ENCODE results near the gene SH3GL3.

Gene SH3GL3

DNA sequence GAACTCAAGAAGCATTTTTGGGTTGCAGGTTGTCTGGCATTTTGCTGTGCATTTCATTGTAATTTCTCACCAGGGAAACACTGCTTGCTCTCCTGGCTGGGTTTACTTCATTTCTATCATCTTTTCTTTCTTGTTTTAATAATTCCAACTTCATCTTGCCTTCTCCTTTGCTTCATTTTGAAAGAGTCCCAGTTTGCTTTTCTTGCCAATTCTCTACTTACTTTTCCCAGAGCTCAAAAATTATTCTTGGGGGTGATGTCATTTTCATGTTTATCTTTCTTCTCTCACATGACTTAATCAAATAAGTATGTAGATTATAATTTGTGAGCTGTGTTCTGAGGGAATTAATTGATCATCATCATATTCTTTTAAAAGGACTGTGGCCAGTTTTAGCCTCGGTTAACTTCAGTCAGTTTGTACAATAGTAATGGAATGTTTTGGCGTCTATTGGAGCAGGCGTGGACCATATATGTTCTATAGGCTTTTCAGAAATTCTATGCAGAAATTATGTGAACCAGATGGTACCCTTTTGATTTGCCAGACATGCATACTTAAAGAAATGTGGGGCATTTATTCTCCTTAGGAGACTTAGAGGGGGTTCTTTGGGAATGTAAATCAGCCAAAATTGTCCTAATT is 30.1 kb downstream of the SH3GL3 start:
- no peak for TF ChIP-seq ZC3H10 (CRISPR knock-in tag; IDR thresholded peaks at IDR 0.05)
- no peak for TF ChIP-seq ESRRG (CRISPR knock-in tag; IDR thresholded peaks at IDR 0.05)
- no peak for TF ChIP-seq TCF4 (CRISPR knock-in tag; IDR thresholded peaks at IDR 0.05; ENCODE audit: borderline replicate concordance)
- no peak for TF ChIP-seq ZNF565 (CRISPR knock-in tag; conservative IDR thresholded peaks at IDR 0.05; ENCODE audit: low read depth)
- TF ChIP-seq, protein P1, sequence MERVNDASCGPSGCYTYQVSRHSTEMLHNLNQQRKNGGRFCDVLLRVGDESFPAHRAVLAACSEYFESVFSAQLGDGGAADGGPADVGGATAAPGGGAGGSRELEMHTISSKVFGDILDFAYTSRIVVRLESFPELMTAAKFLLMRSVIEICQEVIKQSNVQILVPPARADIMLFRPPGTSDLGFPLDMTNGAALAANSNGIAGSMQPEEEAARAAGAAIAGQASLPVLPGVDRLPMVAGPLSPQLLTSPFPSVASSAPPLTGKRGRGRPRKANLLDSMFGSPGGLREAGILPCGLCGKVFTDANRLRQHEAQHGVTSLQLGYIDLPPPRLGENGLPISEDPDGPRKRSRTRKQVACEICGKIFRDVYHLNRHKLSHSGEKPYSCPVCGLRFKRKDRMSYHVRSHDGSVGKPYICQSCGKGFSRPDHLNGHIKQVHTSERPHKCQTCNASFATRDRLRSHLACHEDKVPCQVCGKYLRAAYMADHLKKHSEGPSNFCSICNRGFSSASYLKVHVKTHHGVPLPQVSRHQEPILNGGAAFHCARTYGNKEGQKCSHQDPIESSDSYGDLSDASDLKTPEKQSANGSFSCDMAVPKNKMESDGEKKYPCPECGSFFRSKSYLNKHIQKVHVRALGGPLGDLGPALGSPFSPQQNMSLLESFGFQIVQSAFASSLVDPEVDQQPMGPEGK (CRISPR knock-in tag; IDR thresholded peaks at IDR 0.05; ENCODE audit: borderline replicate concordance), result no peak
- TF ChIP-seq ISL1 (CRISPR knock-in tag; IDR thresholded peaks at IDR 0.05), result no peak
- TF ChIP-seq, protein P2, sequence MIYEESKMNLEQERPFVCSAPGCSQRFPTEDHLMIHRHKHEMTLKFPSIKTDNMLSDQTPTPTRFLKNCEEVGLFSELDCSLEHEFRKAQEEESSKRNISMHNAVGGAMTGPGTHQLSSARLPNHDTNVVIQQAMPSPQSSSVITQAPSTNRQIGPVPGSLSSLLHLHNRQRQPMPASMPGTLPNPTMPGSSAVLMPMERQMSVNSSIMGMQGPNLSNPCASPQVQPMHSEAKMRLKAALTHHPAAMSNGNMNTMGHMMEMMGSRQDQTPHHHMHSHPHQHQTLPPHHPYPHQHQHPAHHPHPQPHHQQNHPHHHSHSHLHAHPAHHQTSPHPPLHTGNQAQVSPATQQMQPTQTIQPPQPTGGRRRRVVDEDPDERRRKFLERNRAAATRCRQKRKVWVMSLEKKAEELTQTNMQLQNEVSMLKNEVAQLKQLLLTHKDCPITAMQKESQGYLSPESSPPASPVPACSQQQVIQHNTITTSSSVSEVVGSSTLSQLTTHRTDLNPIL (CRISPR knock-in tag; IDR thresholded peaks at IDR 0.05; ENCODE audit: low read depth), result no peak
- no peak for TF ChIP-seq ZFP3 (CRISPR knock-in tag; IDR thresholded peaks at IDR 0.05)
- TF ChIP-seq OSR1 (CRISPR knock-in tag; IDR thresholded peaks at IDR 0.05), result no peak
- TF ChIP-seq RARB (CRISPR knock-in tag; IDR thresholded peaks at IDR 0.05), result no peak
- no peak for TF ChIP-seq PPARA (CRISPR knock-in tag; IDR thresholded peaks at IDR 0.05; ENCODE audit: borderline replicate concordance)
- TF ChIP-seq, protein P3, sequence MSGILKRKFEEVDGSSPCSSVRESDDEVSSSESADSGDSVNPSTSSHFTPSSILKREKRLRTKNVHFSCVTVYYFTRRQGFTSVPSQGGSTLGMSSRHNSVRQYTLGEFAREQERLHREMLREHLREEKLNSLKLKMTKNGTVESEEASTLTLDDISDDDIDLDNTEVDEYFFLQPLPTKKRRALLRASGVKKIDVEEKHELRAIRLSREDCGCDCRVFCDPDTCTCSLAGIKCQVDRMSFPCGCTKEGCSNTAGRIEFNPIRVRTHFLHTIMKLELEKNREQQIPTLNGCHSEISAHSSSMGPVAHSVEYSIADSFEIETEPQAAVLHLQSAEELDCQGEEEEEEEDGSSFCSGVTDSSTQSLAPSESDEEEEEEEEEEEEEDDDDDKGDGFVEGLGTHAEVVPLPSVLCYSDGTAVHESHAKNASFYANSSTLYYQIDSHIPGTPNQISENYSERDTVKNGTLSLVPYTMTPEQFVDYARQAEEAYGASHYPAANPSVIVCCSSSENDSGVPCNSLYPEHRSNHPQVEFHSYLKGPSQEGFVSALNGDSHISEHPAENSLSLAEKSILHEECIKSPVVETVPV (CRISPR knock-in tag; IDR thresholded peaks at IDR 0.05), result no peak
- no peak for TF ChIP-seq GLIS3 (CRISPR knock-in tag; IDR thresholded peaks at IDR 0.05)
- TF ChIP-seq CSDC2 (CRISPR knock-in tag; IDR thresholded peaks at IDR 0.05), result no peak
- TF ChIP-seq ZFP30 (CRISPR knock-in tag; IDR thresholded peaks at IDR 0.05), result no peak
- TF ChIP-seq, protein P4, sequence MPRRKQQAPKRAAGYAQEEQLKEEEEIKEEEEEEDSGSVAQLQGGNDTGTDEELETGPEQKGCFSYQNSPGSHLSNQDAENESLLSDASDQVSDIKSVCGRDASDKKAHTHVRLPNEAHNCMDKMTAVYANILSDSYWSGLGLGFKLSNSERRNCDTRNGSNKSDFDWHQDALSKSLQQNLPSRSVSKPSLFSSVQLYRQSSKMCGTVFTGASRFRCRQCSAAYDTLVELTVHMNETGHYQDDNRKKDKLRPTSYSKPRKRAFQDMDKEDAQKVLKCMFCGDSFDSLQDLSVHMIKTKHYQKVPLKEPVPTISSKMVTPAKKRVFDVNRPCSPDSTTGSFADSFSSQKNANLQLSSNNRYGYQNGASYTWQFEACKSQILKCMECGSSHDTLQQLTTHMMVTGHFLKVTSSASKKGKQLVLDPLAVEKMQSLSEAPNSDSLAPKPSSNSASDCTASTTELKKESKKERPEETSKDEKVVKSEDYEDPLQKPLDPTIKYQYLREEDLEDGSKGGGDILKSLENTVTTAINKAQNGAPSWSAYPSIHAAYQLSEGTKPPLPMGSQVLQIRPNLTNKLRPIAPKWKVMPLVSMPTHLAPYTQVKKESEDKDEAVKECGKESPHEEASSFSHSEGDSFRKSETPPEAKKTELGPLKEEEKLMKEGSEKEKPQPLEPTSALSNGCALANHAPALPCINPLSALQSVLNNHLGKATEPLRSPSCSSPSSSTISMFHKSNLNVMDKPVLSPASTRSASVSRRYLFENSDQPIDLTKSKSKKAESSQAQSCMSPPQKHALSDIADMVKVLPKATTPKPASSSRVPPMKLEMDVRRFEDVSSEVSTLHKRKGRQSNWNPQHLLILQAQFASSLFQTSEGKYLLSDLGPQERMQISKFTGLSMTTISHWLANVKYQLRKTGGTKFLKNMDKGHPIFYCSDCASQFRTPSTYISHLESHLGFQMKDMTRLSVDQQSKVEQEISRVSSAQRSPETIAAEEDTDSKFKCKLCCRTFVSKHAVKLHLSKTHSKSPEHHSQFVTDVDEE (CRISPR knock-in tag; IDR thresholded peaks at IDR 0.05), result no peak
- no peak for ATAC-seq

DNA sequence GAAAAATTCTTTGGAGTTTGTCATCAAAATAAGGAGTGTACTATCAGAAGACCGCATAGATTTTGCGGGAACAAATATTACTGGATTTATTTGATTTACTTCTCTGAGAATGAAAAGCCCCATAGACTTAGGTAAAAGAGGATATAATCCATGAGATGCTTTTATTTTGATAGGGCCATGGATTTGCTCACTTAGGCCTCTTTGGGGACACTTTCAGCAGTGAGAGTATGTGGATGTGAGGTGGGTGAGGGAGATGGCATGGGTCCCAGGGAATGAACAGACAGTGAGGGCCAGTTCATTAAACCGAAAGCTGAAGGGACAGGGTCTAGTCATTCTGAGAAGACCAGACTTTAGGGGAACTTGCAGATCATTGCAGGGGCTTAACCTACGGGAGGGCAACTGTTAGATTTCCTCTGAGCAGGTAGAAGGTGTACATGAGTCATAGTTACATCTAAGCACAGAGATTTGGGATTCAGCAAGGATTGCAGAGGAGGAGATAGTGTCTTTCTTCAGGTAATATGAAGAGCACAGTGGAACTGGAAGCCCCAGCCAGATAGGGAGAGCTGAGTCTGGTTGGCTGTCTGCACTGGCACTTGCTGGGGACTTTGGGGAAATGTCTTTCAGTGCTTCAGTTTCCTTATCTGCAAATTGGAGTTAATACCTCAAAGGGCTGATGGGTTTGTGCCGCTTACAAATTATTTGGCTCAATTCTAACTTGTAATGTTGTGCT is 30.8 kb downstream of the SH3GL3 start:
- no peak for ATAC-seq
- TF ChIP-seq BACH2 (CRISPR knock-in tag; IDR thresholded peaks at IDR 0.05; ENCODE audit: borderline replicate concordance), result no peak
- TF ChIP-seq, protein P2 (CRISPR knock-in tag; IDR thresholded peaks at IDR 0.05; ENCODE audit: low read depth), result no peak
- TF ChIP-seq ZNF70 (CRISPR knock-in tag; IDR thresholded peaks at IDR 0.05), result no peak
- TF ChIP-seq, protein P4 (CRISPR knock-in tag; IDR thresholded peaks at IDR 0.05), result no peak
